Glomerular endothelial cell (primary cell): Measurements from ENCODE around the gene CAMK2D. TPM values are rescaled to one million over a fixed set of nuclear protein-coding genes. Genes with fewer than 3 reads are reported as not detected.
"Not testable (repeated sequence)": the region's sequence is repeated elsewhere in the genome, so short reads cannot be mapped to it uniquely, and the experiment has no call there.

Experiments
- DNase-seq: peaks from one replicate; pipeline ENCODE4 v3.0.0-alpha.2; 2011; ENCODE audit warnings: low read depth, low spot score; ENCODE audit errors: extremely low read depth
- total RNA-seq: library from RNA; depleted of rRNA; stranded (reverse); fragments of >200 nt; gene quantifications from 2 replicates; pipeline ENCODE4 v1.2.3, GENCODE V29; 2015

Gene CAMK2D
- total RNA-seq: 24.1 and 26.7 TPM in 2 replicates

GRCh38 chr4:113761620-113762185, at the start of gene CAMK2D:
TSS of gene CAMK2D (minus strand) at chr4:113761738. CDS start at chr4:113761068, 670 bp downstream.
- no peak for DNase-seq

GRCh38 chr4:113810906-113811305, 49.4 kb upstream of the CAMK2D start:
- DNase-seq: no peak

DNA sequence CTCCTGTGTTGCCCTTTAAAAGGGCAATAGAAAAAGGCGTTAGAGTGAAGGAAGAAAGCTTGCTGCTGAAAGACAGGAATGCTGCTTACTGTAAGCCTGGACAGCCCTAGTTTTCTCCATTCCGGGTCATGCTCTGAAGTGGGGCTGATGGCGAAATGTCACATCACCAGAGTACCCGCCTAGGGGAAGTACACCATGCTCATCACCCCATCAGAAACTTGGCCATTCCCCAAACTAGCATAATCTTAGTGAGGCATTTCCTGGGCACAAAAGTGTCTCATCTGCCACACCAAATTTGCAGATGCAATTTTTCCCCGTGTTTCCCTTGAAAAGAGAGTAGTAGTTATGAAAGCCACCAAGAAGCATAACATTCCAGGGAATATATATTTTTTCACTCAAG, 47.8 kb upstream of the CAMK2D start:
- DNase-seq: no peak

GRCh38 chr4:113806850-113807249, 45.3 kb upstream of the CAMK2D start:
- DNase-seq: no peak

DNA sequence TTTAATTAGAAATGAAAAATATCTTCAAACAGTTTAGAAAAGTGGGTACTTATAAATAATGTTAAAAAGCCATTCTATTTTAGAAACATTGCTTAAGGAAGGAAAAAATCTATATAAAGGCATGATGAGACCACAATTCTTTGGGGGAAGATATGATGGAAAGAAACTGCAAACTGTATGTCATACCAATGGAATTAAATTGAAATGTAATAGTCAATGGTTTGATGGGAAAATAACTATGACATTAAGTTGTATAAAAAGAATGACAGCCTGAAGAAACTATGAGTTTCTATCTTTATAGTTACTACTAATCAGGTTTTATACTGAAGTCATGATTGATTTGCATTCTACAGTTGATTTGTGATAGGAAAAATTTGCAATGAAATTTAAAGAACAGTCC, 40.3 kb upstream of the CAMK2D start:
- no peak for DNase-seq

- not testable (repeated sequence) for DNase-seq
Measured at GRCh38 chr4:113796381-113796780, 34.8 kb upstream of the CAMK2D start.

DNA sequence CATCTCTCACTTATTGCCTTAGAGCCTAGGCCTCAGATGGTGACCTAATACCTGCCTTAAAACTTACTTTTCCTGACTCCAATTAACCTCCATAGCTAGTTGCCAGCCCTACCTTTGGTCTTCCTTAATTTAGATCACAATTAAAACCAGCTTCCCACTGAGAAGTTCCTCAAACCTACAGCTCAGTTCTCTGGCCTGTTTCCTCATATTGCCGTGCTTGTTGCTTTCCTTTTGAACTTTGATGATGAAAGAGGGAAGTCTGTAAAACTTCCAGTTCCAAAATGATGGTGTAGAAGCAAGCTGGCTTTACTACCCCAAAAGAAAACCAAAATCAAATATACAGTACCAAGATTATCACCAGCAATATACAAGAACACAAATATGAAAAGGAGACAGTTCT, 28.9 kb upstream of the CAMK2D start:
- no peak for DNase-seq

DNA sequence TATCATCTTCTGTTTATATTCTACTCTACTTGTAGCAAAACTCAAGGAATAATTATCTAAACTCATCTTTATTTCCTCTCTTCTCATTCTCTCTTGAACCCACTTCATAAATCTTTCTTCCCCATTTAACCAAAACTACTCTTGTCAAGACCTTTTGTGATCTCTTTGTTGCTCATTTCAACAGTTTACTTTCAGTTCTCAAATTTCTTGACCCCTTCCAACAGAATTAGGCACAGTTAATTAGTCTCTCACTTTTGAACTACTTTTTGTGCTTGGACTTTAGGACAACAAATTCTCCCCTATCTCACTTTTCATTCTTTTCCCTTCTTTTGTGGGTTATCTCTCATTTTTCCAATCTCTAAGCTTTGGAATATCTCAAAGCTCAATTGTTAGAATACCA, 27.4 kb upstream of the CAMK2D start:
- no peak for DNase-seq

GRCh38 chr4:113785781-113786180, 24.2 kb upstream of the CAMK2D start:
- no peak for DNase-seq

DNA sequence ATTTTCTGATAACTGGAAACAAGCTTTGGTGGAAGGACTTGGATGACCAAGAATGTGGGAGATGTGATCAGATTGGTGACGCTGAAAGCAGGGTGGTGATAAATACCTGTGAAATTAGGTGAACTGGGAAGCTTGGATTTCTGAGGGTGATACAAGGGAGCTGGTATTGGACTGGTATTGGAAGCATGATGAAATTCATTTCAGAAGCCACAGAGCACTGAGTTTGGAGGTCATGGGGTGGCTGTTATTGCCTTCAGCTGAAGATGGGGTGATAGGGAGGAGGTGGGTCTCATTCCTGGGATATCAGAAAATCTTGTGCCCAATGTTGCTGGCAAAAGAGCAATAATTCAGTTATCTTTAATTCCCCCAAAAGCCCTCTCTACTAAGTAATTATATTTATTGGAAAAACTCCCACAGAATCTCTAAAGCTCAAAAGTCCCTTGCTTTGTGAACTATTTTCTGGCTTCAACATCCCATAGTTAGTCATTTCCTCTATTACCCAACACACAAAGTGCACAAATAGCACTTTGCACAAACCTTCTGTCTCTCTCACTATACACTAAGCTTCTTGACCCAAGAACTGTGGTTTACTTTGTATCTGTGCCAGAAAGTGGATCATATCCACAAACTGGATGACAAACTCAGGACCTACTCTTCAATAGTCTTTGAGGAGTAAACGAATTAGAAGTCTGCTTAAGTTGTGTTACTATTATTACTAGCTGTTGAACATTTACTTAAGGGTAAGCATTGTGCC, 23.1 kb upstream of the CAMK2D start:
- DNase-seq: peak; percentile 79

GRCh38 chr4:113783701-113784100, 22.2 kb upstream of the CAMK2D start:
- no peak for DNase-seq

- no peak for DNase-seq
Measured at GRCh38 chr4:113783289-113783688, 21.8 kb upstream of the CAMK2D start.

DNA sequence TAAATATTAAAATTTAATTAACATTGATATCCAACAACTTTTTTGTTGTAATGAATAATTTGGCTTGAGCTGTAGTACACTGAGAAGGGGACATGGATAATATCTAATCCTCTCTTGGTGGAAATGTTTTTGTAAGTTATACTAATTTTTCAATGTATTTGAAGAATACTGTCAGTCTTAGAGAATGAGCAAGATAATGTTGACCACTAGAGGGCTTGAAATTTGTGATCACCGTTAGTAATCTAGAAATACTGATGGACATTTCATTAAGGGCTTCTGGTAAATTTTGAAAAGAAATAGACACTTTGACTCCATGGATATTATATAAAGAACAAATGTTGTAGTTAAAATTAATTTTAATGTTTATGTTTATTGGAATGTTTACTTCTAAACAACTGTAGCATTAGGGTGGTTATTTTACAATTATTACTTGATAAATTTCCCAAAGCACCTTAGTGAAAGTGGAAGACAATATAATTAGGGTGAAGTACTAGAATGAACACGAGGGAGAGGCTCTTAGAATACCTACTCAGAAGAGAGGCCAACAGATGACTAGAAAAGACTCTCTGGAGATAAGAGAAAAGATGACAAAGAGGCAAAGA, 20.0 kb upstream of the CAMK2D start:
- no peak for DNase-seq

DNA sequence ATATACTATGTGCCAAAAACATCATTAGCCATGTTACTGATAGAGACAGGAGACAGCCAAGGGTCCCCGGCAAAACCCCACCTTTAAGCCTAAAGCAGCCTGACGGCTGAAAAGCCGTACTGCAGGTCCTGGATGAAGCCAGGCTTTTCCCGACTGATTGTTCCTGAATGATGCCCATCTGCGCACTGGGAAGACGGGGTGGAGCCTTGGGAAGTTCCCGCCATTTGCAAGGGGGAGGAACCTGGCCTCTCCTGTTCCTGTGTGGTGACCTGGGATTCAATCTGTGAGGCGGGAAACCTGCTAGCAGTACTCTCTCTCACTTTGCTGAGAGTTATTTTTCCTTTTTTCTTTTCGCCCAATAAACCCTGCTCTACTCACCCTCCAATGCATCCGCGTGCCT, 15.1 kb upstream of the CAMK2D start:
- DNase-seq: no peak

- DNase-seq: no peak
Measured at GRCh38 chr4:113776016-113776415, 14.5 kb upstream of the CAMK2D start.

DNA sequence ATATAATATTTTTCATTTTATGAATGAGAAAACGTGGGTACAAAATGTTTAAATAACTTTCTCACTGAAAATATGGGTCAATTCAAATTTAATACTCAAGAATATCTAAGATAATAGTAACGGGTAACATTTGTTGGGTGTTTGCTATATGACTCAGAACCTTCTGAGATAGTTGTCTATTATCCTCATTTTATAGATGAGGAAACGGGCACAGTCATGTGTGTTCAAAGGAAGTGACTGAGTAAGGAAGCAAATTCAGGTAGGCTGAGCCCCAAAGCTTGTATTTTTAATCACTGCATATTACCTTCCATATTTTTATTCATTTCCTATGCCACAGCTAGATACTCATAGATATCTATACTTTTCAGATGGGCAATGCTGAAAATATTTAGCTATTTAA, 12.2 kb upstream of the CAMK2D start:
- DNase-seq: no peak

- no peak for DNase-seq
Measured at GRCh38 chr4:113773014-113773413, 11.5 kb upstream of the CAMK2D start.

DNA sequence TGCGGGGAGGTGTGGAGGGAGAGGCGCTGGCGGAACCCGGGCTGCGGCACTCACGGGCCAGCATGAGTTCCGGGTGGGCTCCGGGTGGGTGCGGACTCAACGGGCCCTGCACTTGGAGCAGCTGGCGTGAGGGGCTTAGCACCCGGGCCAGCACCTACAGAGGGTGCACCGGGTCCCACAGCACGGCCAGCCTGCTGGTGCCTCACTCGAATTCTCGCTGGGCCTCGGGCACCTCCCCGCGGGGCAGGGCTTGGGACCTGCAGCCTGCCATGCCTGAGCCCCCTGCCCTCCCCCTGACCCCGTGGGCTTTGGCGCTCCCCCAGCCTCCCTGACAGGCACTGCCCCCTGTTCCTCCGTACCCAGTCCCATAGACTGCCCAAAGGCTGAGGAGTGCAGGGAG, 10.8 kb upstream of the CAMK2D start:
- no peak for DNase-seq

- DNase-seq: no peak
Measured at GRCh38 chr4:113769744-113770143, 8.2 kb upstream of the CAMK2D start.

GRCh38 chr4:113768952-113769351, 7.4 kb upstream of the CAMK2D start:
- DNase-seq: no peak

GRCh38 chr4:113766882-113767281, 5.3 kb upstream of the CAMK2D start:
- DNase-seq: no peak

DNA sequence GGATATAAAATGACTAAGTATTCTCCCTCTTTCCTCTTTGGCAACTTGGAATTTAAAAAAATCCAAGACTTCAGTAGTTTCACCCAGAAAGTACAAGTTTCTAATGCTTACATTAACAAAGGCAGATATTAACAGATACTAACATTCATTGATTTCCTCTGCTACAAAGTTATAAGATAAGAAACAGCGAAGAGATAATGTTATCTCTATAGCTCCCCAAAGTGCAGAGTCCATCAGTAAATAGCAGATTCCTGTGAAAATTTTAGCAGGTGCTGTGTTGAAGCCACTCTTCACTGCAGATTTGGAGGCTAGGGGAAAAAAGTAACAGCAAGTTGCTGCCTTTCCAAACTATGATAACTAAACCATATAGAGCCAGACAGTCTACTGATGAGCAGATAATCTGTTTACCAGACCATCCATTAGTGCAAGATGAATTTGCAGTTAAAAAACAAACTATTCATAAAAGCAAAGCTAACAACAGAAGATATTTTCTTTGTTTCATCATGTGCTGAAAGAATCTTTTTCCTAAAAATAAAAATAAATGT, 3.3 kb upstream of the CAMK2D start:
- no peak for DNase-seq
